OCI-LY7 (cell line): ENCODE measurements around the gene GK.

Experiments used
- EZH2phosphoT487 ChIP-seq: fragments of 200-600 bp; sonication (generic); IDR thresholded peaks from 2 replicates; pipeline ENCODE4 v1.6.1; 2018; ENCODE audit warnings: low read depth, borderline replicate concordance, mild to moderate bottlenecking, mixed run types, antibody characterized with exemption, low read length, moderate library complexity, mixed read lengths
- TF ChIP-seq, protein P1 (sequence below): fragments of 200-600 bp; sonication (generic); conservative IDR thresholded peaks from 2 replicates; pipeline ENCODE4 v1.5.1; 2014; ENCODE audit warnings: mild to moderate bottlenecking, antibody characterized with exemption, low read length, moderate library complexity, mixed read lengths

DNA sequence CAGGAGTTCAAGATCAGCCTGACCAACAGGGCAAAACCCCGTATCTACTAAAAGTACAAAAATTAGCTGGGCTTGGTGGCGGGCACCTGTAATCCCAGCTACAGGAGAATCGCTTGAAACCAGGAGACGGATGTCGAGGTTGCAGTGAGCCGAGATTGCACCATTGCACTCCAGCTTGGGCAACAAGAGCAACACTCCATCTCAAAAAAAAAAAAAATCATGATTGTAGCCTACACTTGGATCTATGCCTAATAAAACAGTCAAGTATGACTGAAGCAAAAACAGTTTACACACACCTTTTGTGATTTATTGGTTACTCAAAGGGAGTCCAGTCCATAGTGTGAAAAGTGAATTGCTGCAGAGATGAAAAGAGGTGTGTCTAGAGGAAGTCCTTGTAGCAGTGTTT lies 41.0 kb upstream of the GK start:
- no peak for TF ChIP-seq EZH2phosphoT487
- TF ChIP-seq, protein P1, sequence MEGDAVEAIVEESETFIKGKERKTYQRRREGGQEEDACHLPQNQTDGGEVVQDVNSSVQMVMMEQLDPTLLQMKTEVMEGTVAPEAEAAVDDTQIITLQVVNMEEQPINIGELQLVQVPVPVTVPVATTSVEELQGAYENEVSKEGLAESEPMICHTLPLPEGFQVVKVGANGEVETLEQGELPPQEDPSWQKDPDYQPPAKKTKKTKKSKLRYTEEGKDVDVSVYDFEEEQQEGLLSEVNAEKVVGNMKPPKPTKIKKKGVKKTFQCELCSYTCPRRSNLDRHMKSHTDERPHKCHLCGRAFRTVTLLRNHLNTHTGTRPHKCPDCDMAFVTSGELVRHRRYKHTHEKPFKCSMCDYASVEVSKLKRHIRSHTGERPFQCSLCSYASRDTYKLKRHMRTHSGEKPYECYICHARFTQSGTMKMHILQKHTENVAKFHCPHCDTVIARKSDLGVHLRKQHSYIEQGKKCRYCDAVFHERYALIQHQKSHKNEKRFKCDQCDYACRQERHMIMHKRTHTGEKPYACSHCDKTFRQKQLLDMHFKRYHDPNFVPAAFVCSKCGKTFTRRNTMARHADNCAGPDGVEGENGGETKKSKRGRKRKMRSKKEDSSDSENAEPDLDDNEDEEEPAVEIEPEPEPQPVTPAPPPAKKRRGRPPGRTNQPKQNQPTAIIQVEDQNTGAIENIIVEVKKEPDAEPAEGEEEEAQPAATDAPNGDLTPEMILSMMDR: no peak
